Ovary (tissue), 9 donors: Measurements from ENCODE around the gene PPP2R2B. TPM values are rescaled to one million over a fixed set of nuclear protein-coding genes. Genes with fewer than 3 reads are reported as not detected.

Experiments used
- DNase-seq, 5 donors: peaks; one replicate each; pipeline ENCODE4 v3.0.0-alpha.2; 2019 to 2020
- H3K27ac ChIP-seq, 2 donors: fragments of 200-600 bp; one replicate each; pipeline versions ENCODE4 v1.5.1 to v1.8.0; 2019 to 2022
- H3K27me3 ChIP-seq: fragments of 200-600 bp; one replicate; pipeline ENCODE4 v1.8.0; 2022
- H3K36me3 ChIP-seq: fragments of 200-600 bp; sonication (generic); one replicate; pipeline ENCODE4 v1.5.1; 2019
- H3K4me1 ChIP-seq: one replicate; pipeline ENCODE4 v1.8.1; 2013; ENCODE audit warnings: mild to moderate bottlenecking, moderate library complexity; ENCODE audit not compliant: insufficient read depth
- H3K4me3 ChIP-seq: fragments of 200-600 bp; sonication (generic); one replicate; pipeline ENCODE4 v1.5.1; 2017
- H3K9me3 ChIP-seq, 2 donors: fragments of 200-600 bp in 1 of 2; sonication (generic) in 1 of 2; one replicate each; pipeline versions ENCODE4 v1.5.1 to v1.8.1; 2013 to 2019; ENCODE audit warnings: mild to moderate bottlenecking in 1 of 2, moderate library complexity in 1 of 2
- CTCF ChIP-seq, 3 donors: fragments of 450-650 bp in 2 of 3; fragments of 200-600 bp in 1 of 3; IDR thresholded peaks; one replicate each; pipeline versions ENCODE4 v1.5.1 to v1.8.0; 2016 to 2022; ENCODE audit warnings: antibody characterized with exemption in 3 of 3, mild to moderate bottlenecking in 1 of 3
- EP300 ChIP-seq: sonication (generic); formaldehyde crosslinking; IDR thresholded peaks from one replicate; pipeline ENCODE4 v1.6.1; 2017; ENCODE audit warnings: antibody characterized with exemption
- POLR2A ChIP-seq: fragments of 450-650 bp; IDR thresholded peaks from one replicate; pipeline ENCODE4 v1.6.1; 2017; ENCODE audit warnings: antibody characterized with exemption, mild to moderate bottlenecking, moderate library complexity
- WGBS, 3 donors: extraction: QIAGEN DNeasy Blood & Tissue Kit in 1 of 3; methylation state at CpG; one replicate each; pipeline versions ENCODE4 v1.1.5 to v1.1.7; 2013 to 2017; 5-methylcytosine and 5-hydroxymethylcytosine counted together
- intact Hi-C, 4 donors: fragments of 100-400 bp; cut with DNase I; formaldehyde crosslinking; loops; one replicate each; pipeline versions ENCODE4 v1.11.0 to v1.15.1; 2022 to 2023
- polyA plus RNA-seq, 2 donors: library from polyadenylated mRNA; stranded (reverse); fragments of 200-250 nt in 1 of 2; fragments of 350-450 nt in 1 of 2; fragmentation: Illumina TruSeq in 1 of 2; extraction: RNeasy Lipid Tissue Mini Kit (QIAGEN cat#74804) in 1 of 2; gene quantifications; one replicate each; pipeline ENCODE4 v1.2.3, GENCODE V29; 2013 to 2014
- total RNA-seq, 7 donors: library from RNA; depleted of rRNA in 2 of 7; stranded (reverse); fragments of >200 nt in 2 of 7; fragmentation: NEBNext Ultra II Directional in 3 of 7; extraction: Animal tissue kit (Norgen Biotek cat#: 25700) in 3 of 7; gene quantifications; one replicate each; pipeline versions ENCODE4 v1.1.0 to v1.2.4, GENCODE V29; 2016 to 2023
- donor health status: DM: no; HTN: no; CAD: no; lungs with moderate emphysema.
- donor health status: DM: no; HTN: no; CAD: no.
- donor health status: Bipolar disorder and iron deficiency.
- donor health status: DM: yes; HTN: yes; CAD: no.
- donor health status: DM: no; HTN: no; CAD: no.
- donor health status: DM: yes; HTN: yes; CAD: no.

Gene PPP2R2B
- total and polyA plus RNA-seq, 9 donors: 0.12 to 20.8 (median 1.2) TPM; not detected in 1

GRCh38 chr5:146662229-146662628, 216.3 kb downstream of the PPP2R2B start:
- TF ChIP-seq POLR2A (no peak), EP300 (no peak), CTCF (IDR thresholded peaks at IDR 0.05) (no peak)

GRCh38 chr5:146660376-146660960, 218.1 kb downstream of the PPP2R2B start:
- Histone ChIP-seq H3K4me1 (no peaks in the 10 kb centered on the region), H3K27ac (no peak overlapping the region), H3K36me3 (no peaks in the 10 kb centered on the region), H3K27me3 (no peaks in the 10 kb centered on the region), H3K9me3 (no peaks in the 10 kb centered on the region), H3K4me3 (no peak overlapping the region)
- 78 to 87% (median 78%) methylated on average over 3 of the region's 3 CpGs for WGBS, 3 donors
- no peak for DNase-seq
- intact Hi-C loops: no loop called here
- TF ChIP-seq CTCF (IDR thresholded peaks at IDR 0.05) (no peak), POLR2A (no peak), EP300 (no peak)

More at GRCh38 chr5:146662229-146662628, 216.3 kb downstream of the PPP2R2B start:
- H3K36me3 ChIP-seq: no peaks in the 10 kb centered on the region
- H3K4me3 ChIP-seq: no peak overlapping the region
- no peaks in the 10 kb centered on the region for H3K27me3 ChIP-seq
- no peaks in the 10 kb centered on the region for H3K9me3 ChIP-seq
- H3K4me1 ChIP-seq: no peaks in the 10 kb centered on the region
- WGBS, 3 donors: 84 to 93% (median 88%) methylated on average over 1 of the region's 1 CpG
- H3K27ac ChIP-seq: no peak overlapping the region
- DNase-seq: no peak
- intact Hi-C loops: no loop called here

GRCh38 chr5:146659961-146660360, 218.6 kb downstream of the PPP2R2B start:
- TF ChIP-seq EP300 (no peak), CTCF (IDR thresholded peaks at IDR 0.05) (no peak), POLR2A (no peak)
- intact Hi-C loops: no loop called here
- WGBS, 3 donors: 63 to 72% (median 64%) methylated on average over 3 of the region's 3 CpGs

GRCh38 chr5:146656703-146657102, 221.9 kb downstream of the PPP2R2B start:
- intact Hi-C loops: no loop called here
- Histone ChIP-seq H3K27me3 (no peaks in the 10 kb centered on the region), H3K9me3 (no peaks in the 10 kb centered on the region), H3K4me1 (no peaks in the 10 kb centered on the region), H3K36me3 (no peaks in the 10 kb centered on the region), H3K27ac (no peak overlapping the region), H3K4me3 (no peak overlapping the region)
- no peak for DNase-seq
- TF ChIP-seq CTCF (IDR thresholded peaks at IDR 0.05) (no peak), POLR2A (no peak), EP300 (no peak)
- WGBS, 3 donors: 43 to 65% (median 49%) methylated on average over 7 of the region's 7 CpGs

More at GRCh38 chr5:146659961-146660360, 218.6 kb downstream of the PPP2R2B start:
- DNase-seq: no peak
- no peaks in the 10 kb centered on the region for H3K9me3 ChIP-seq
- H3K27me3 ChIP-seq: no peaks in the 10 kb centered on the region
- no peaks in the 10 kb centered on the region for H3K36me3 ChIP-seq
- H3K27ac ChIP-seq: no peak overlapping the region
- H3K4me1 ChIP-seq: no peaks in the 10 kb centered on the region
- no peak overlapping the region for H3K4me3 ChIP-seq
